SU-DHL-6 (cell line): ENCODE measurements around the gene ATXN7L1.

Experiments used
- H2AFZ ChIP-seq: fragments of 200-600 bp; sonication (generic); 2 replicates; pipeline ENCODE4 v1.6.1; 2014; ENCODE audit warnings: low read depth, mild to moderate bottlenecking, moderate library complexity, mixed read lengths, antibody characterized with exemption, low read length; ENCODE audit not compliant: severe bottlenecking
- H3F3A ChIP-seq: fragments of 200-600 bp; shearing (Covaris generic); 2 replicates; pipeline ENCODE4 v1.6.0; 2016; ENCODE audit warnings: antibody characterized with exemption, mild to moderate bottlenecking; ENCODE audit not compliant: insufficient read depth
- H3K27ac ChIP-seq: fragments of 200-600 bp; sonication (generic); 2 replicates; pipeline ENCODE4 v1.5.1; 2016; ENCODE audit warnings: low read depth, mild to moderate bottlenecking, low read length, moderate library complexity, mixed read lengths
- H3K27me3 ChIP-seq: fragments of 200-600 bp; sonication (generic), shearing (Covaris generic); 2 replicates; pipeline ENCODE4 v1.6.0; 2014; ENCODE audit warnings: mild to moderate bottlenecking, low read length
- H3K36me3 ChIP-seq: fragments of 200-600 bp; sonication (generic); 2 replicates; pipeline ENCODE4 v1.6.1; 2014; ENCODE audit warnings: mild to moderate bottlenecking, low read length, mixed read lengths
- H3K4me2 ChIP-seq: fragments of 300-600, 200-600 bp; shearing (Covaris generic), sonication (generic); 2 replicates; pipeline ENCODE4 v1.6.0; 2014; ENCODE audit warnings: low read length, low read depth, mild to moderate bottlenecking; ENCODE audit not compliant: poor library complexity, severe bottlenecking
- H3K4me3 ChIP-seq: fragments of 200-600 bp; sonication (generic); 2 replicates; pipeline ENCODE4 v1.5.1; 2014; ENCODE audit warnings: antibody characterized with exemption, low read length, mild to moderate bottlenecking, mixed read lengths; ENCODE audit not compliant: insufficient read depth, poor library complexity, severe bottlenecking
- H3K79me2 ChIP-seq: fragments of 200-600 bp; sonication (generic); 2 replicates; pipeline ENCODE4 v1.6.1; 2014; ENCODE audit warnings: mild to moderate bottlenecking, low read length, moderate library complexity; ENCODE audit not compliant: insufficient read depth
- H3K9ac ChIP-seq: fragments of 200-600 bp; sonication (generic); 2 replicates; pipeline ENCODE4 v1.7.0; 2014; ENCODE audit warnings: mild to moderate bottlenecking, low read length
- H3K9me2 ChIP-seq: fragments of 200-600 bp; sonication (generic); replicated peaks from 2 replicates; pipeline ENCODE4 v1.6.1; 2014; ENCODE audit warnings: low read length; ENCODE audit not compliant: insufficient read depth
- H3K9me3 ChIP-seq: fragments of 200-600 bp; sonication (generic); 2 replicates; pipeline ENCODE4 v1.6.1; 2014; ENCODE audit warnings: low read length, mixed read lengths; ENCODE audit not compliant: insufficient read depth
- H4K20me1 ChIP-seq: fragments of 200-600 bp; sonication (generic); 2 replicates; pipeline ENCODE4 v1.6.1; 2014; ENCODE audit warnings: low read depth, mild to moderate bottlenecking, antibody characterized with exemption, low read length, moderate library complexity, mixed read lengths
- EZH2phosphoT487 ChIP-seq: fragments of 200-600 bp; sonication (generic), shearing (Covaris generic); conservative IDR thresholded peaks from 2 replicates; pipeline ENCODE4 v1.6.1; 2018; ENCODE audit warnings: mild to moderate bottlenecking, antibody characterized with exemption, low read length, moderate library complexity, mixed read lengths
- TF ChIP-seq, protein P1 (sequence below): fragments of 200-600 bp; sonication (generic); IDR thresholded peaks from one replicate; pipeline ENCODE4 v1.5.1; 2017; ENCODE audit warnings: antibody characterized with exemption, mild to moderate bottlenecking, low read length, moderate library complexity; ENCODE audit not compliant: insufficient read depth, poor library complexity, severe bottlenecking

The ATXN7L1 gene

DNA sequence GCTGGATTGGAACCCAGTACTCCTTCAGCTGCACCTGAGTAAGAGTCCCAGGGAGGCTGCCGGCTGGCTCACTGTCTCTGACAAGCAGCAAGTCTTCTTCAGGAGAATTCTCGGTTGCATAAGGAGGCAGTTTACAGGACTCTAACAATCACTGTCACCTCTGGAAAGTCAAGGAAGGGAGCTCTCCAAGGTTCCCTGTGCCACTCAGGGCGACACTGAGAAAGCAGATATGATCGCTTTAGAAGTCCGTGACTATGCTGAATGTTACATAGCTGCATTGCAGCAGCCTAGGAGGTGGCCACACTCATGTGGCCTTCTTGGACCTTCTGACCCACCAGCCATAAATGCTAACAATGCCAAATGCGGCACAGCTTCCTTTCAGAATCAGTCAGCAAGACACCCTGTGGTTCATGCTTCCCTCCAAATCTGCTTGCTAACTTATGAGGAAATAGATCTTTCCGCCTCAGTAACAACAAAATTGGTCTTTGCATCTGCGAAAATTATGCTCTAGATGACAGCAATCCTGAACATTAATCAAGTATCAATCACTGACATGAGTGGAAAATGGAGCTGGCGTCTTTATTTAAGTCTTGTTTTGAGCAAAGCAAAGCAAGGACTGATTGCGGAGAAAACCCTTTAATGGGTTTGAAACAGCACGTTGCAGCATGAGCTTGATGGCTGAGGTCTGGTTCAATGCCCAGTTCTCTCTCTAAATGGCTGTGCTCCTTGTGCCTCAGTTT is 132.9 kb downstream of the ATXN7L1 start:
- Histone ChIP-seq H3K27ac (no peak overlapping the region), H3K9me2 (no peaks in the 10 kb centered on the region), H2AFZ (no peak overlapping the region), H3K4me3 (no peak overlapping the region), H3K27me3 (no peaks in the 10 kb centered on the region), H3K36me3 (no peaks in the 10 kb centered on the region), H3K9ac (no peak overlapping the region), H3F3A (no peaks in the 10 kb centered on the region), H3K79me2 (no peaks in the 10 kb centered on the region), H4K20me1 (no peaks in the 10 kb centered on the region), H3K4me2 (no peak overlapping the region), H3K9me3 (no peaks in the 10 kb centered on the region)
- TF ChIP-seq, protein P1, sequence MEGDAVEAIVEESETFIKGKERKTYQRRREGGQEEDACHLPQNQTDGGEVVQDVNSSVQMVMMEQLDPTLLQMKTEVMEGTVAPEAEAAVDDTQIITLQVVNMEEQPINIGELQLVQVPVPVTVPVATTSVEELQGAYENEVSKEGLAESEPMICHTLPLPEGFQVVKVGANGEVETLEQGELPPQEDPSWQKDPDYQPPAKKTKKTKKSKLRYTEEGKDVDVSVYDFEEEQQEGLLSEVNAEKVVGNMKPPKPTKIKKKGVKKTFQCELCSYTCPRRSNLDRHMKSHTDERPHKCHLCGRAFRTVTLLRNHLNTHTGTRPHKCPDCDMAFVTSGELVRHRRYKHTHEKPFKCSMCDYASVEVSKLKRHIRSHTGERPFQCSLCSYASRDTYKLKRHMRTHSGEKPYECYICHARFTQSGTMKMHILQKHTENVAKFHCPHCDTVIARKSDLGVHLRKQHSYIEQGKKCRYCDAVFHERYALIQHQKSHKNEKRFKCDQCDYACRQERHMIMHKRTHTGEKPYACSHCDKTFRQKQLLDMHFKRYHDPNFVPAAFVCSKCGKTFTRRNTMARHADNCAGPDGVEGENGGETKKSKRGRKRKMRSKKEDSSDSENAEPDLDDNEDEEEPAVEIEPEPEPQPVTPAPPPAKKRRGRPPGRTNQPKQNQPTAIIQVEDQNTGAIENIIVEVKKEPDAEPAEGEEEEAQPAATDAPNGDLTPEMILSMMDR: no peak

DNA sequence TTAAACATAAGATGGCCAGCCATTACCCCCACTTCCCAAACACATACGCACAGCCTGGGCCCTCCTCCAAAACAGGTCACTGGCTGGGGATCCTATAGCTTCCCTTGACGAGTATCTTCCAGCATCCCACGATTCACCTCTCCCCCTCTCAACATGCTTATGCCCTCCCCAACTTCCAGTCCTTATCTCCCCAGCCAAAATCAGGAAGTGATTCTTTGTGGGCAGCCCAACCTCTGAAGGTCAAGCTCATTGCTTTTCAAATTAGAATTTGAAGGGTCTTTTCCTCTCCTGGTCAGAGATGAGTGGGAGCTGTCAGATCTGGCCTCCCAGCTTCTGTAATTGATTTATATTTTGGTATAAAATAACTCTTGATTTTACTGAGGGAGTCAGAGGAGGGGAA is 133.6 kb downstream of the ATXN7L1 start:
- H3K27me3 ChIP-seq: no peaks in the 10 kb centered on the region
- no peak overlapping the region for H3K4me3 ChIP-seq
- H2AFZ ChIP-seq: no peak overlapping the region
- no peak for TF ChIP-seq EZH2phosphoT487
- TF ChIP-seq, protein P1: no peak
- H3K79me2 ChIP-seq: no peaks in the 10 kb centered on the region
- H3F3A ChIP-seq: no peaks in the 10 kb centered on the region
- H3K9me2 ChIP-seq: no peaks in the 10 kb centered on the region
- H4K20me1 ChIP-seq: no peaks in the 10 kb centered on the region
- H3K4me2 ChIP-seq: no peak overlapping the region
- H3K36me3 ChIP-seq: no peaks in the 10 kb centered on the region
- no peak overlapping the region for H3K27ac ChIP-seq
- H3K9me3 ChIP-seq: no peaks in the 10 kb centered on the region
- no peak overlapping the region for H3K9ac ChIP-seq

DNA sequence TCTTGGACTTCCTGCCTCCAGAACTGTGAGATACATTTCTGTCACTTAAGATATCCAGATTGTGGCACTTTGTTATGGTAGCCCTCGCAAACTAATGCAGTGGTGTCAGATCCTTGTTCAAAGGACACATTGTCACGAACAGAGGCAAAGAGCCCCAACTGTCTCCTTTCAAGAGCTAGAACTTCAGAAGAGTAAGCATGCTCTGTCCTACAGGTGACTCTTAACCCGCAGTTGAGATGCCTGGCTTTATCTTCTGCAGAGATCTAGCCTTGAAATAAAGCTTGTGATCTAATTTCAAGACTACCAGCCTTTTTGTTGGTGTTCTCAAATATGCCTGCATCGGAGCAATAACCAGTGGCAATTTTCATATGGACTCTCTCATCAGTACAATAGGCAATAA is 134.4 kb downstream of the ATXN7L1 start:
- H3K27me3 ChIP-seq: no peaks in the 10 kb centered on the region

More for the DNA sequence above, 134.4 kb downstream of the ATXN7L1 start:
- Histone ChIP-seq H3K27ac (no peak overlapping the region), H3K36me3 (no peaks in the 10 kb centered on the region), H3K9me3 (no peaks in the 10 kb centered on the region), H3F3A (no peaks in the 10 kb centered on the region), H3K4me2 (no peak overlapping the region), H3K4me3 (no peak overlapping the region), H3K9ac (no peak overlapping the region), H2AFZ (no peak overlapping the region), H3K79me2 (no peaks in the 10 kb centered on the region), H4K20me1 (no peaks in the 10 kb centered on the region), H3K9me2 (no peaks in the 10 kb centered on the region)
- TF ChIP-seq EZH2phosphoT487: no peak
- TF ChIP-seq, protein P1: no peak
